DMS79 (cell line): Measurements from ENCODE around the gene KIF18A.
"Not testable (repeated sequence)": the region's sequence is repeated elsewhere in the genome, so short reads cannot be mapped to it uniquely, and the experiment has no call there.

Source experiments
- DNase-seq: peaks from one replicate; lab custom pipeline; 2025; lab: John Stamatoyannopoulos, UW

Gene KIF18A

DNA sequence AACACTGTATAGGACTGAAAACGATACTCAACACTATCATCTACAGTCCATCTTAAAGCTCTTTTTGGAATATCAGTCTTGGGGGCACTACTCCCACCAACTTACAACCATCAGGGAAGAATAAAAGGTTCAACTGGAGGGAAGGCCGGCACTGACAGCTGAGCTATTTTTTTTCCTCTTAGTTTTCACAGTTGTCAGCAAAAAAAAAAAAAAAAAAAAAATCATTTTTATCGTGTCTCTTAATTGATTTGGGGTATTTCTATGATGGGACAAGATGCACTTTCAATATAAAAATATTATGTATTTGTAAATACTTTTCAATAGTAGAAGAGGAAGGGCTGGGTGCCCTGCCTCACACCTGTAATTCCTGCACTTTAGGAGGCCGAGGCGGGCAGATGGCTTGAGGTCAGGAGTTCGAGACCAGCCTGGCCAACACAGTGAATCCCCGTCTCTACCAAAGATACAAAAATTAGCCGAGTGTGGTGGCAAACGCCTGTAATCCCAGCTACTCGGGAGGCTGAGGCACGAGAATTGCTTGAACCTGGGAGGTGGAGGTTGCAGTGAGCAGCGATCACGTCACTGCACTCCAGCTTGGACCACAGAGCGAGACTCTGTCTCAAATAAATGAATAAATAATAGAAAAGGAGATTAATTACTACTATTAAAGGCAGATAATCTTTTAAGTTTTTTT, 1.5 kb downstream of the KIF18A start:
- no peak for DNase-seq

DNA sequence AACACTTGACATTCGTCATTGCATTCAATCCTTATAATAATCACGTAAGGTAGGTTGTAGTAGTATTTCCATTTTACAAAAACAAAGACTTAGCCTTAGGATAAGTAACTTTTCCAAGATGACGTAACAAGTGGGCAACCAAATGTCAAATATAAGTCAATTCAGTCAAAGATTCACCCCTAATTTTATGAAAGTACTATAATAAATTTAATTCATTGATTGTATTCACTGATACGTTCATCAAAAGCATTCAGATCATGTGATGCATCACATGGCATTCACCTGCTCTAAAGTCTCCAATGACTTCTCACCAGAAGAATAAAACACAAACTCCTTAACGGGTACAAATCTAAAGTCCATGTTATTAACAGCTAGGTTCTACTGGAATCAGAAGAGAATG, 2.1 kb downstream of the KIF18A start:
- DNase-seq: no peak

DNA sequence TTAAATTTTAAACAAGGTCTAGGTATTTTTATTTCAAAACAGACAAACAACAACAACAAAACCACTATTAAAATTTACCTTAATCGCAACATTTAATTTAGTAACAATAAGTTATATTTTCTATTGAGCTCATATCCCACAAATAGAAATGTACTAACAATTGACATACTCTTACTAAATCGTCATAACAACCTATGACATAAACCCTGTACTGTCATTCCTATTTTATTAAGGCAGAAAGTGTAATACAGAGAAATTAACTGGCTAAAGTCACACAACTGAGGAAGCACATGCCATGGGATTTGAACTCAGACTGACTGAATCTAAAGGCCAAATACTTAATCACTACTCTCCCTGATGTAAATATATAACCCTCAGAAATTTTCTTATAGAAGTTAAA, 3.0 kb downstream of the KIF18A start:
- DNase-seq: no peak

DNA sequence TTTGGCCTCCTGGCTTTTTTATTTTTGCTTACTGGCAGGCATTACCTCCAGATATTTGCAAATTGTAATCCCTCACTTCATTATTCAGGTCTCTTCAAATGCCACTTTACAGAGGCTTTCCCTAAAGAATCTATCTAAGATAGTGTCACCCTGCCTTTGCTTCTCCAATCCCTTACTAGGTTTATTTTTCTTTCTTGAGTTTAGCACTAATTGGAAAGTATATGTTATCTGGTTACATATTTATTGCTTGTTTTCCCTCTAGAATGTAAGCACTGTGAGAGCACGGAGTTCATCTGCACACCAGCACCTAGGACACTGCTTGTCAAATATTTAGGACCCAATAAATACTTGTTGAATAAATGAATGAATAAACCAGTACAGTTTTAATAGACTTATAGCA, 3.5 kb downstream of the KIF18A start:
- DNase-seq: no peak

DNA sequence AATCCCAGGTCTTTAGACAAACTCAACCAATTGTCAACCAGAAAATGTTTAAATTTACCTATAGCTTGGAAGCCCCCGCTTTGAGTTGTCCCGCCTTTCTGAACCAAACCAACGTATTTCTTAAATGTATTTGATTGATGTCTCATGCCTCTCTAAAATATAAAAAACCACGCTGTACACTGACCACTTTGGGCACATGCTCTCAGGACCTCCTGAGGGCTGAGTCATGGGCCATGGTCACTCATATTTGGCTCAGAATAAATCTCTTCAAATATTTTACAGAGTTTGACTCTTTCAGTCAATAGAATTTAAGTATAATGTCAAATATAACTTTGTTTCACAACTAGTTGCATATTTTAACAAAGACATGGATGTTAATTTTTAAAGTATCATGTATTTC, 5.7 kb downstream of the KIF18A start:
- not testable (repeated sequence) for DNase-seq

DNA sequence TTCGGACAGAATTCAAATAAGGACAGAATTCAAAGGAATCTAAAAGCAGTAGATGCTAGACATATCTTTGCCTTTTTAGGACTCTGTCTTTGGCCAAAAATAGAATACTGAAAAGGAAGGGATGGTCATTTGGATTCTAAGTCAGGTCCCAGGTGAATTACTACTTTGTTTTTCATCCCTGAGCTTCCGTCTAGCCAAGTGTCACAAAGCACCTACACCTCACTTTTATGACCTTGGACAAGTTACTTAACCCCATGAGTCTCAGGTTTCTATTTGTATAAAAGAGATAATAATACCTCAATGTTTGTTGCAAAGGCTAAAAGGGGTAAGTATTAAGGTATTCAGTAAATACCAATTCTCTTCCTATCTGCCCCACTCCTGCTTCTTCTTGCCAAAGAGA, 7.3 kb downstream of the KIF18A start:
- DNase-seq: no peak

DNA sequence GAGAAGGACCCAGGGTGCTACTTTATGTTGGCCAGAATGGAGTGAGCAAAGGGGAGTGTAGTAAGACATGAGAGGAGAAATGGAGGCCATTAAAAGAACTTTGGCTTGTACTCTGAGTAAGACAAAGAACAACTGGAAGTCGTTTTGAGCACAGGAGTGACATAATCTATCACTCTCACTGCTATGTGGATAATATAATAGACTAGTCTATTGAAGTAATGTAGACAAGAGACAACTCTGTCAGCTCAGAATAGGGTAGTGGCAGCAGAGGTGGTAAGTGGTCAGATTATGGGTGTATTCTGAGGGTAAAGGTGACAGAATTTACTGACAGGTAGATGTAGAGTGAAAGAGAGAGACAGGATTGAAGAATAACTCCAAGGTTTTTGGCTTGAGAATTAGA, 8.2 kb downstream of the KIF18A start:
- DNase-seq: no peak

DNA sequence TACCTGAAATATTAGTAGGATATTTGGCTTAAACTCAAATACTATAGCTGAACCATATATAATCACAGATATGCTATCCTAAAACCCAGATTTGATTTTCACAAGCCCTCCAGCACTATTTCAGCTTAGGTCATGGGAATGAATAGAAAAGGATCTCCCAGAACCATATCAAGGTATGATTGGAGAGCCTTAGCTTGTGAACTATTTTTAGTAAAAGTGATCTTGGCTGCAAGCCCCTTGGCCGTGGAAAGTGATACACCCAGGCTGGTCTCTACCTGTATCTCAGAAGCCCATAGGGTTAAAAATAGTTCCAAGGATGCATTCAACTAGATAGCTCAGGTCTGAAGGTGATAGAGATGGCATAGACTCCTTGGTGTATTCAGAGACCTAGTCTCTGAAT, 9.7 kb downstream of the KIF18A start:
- DNase-seq: no peak

DNA sequence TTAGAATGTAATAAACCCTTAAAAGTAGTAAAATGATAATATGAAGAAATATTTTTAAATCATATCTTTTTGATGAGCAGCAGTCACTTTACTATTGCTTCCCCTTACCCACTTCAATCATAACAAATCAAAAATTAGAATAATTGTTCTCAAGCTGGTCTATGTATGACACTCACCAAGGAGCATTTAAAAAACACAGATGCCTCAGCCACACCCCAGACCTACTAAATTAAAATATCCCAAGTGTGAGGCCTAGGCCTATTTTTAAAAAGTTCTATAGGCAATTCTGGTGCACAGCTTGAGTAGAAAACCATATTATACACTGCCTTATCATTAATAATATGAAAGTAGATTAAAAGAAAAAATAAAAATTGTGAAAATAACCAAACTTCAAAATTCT, 15.2 kb downstream of the KIF18A start:
- DNase-seq: no peak

DNA sequence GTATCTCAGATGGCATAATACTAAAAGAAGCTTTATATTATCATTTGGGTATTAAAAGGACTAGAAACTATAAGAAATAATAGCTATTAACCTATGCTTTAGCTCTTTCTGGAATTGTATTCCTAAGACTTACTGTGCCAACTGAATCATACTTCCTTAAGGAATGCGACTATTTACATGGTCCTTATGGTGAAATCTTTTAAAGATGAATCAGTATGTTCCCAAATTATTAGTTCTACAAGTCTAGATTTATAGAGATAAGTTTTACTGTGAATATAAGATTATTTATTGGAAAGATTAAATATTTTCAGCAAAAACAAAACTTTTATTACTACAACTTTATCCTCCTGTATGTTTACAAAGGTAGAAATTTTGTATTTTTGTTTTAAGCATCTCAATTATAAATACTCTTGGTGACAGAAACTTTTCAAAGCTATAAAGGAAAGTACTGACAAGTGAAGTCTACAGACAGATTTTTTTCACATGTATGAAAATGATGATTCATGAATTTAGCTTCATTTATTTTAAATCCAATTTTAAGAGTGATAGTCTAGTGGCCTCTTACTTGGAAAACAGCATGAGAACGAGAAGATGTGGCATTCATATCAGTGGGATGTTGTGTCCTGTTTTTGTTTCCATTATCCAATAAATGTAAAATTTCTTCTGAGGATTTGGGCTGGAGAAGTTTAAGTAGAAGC, 17.8 kb downstream of the KIF18A start:
- no peak for DNase-seq

DNA sequence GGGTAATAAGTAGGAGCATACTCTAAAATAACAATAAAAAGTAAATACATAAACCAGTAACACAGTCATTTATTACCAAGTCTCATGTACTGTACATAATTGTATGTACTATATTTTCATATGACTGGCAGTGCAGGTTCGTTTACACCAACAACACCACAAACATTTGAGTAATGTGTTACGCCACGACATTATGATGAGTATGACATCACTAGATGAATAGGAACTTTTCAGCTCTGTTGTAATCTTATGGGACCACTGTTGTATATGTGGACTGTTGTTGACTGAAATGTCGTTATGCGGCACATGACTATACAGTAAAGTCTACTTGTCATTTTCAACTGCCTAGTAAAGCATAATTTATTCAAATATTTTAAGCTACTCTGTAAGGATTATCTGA, 18.6 kb downstream of the KIF18A start:
- DNase-seq: no peak

DNA sequence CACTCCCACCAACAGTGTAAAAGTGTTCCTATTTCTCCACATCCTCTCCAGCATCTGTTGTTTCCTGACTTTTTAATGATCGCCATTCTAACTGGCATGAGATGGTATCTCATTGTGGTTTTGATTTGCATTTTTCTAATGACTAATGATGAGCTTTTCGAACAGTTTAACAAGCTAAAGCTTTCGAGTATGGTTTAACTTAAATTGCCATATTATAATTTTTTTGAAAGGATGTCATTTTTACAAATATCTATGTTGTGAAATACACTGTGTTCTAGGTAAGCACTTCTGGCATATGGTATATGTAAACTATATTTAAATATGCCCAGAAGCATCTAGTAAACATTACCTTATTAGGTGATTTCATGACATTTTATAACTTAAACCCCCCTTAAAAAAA, 20.3 kb downstream of the KIF18A start:
- not testable (repeated sequence) for DNase-seq

DNA sequence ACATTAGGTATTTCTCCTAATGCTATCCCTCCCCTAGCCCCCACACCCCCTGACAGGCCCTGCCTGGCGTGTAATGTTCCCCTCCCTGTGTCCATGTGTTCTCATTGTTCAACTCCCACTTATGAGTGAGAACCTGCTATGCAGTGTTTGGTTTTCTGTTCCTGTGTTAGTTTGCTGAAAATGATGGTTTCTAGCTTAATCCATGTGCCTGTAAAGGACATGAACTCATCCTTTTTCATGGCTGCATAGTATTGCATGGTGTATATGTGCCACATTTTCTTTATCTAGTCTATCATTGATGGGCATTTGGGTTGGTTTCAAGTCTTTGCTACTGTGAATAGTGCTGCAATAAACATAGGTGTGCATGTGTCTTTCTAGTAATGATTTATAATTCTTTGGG, 20.8 kb downstream of the KIF18A start:
- not testable (repeated sequence) for DNase-seq

DNA sequence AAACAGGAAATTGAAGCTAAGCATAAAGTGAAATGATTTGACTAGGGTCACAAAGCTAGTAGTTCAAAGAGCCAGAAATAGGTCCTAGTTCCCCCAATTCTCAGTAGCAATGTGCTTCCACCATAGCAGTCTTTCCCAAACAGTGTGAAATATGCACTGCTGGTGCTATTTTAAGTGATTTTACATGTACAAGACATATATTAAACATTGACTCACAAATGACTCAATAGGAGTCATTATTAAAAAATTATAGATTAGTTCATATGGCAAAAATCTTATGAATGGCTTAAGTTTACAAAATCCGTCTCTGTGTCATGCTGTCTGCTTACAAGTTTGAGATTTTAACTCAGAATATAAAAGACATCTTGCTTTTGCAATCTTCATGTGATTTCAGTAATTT, 21.4 kb downstream of the KIF18A start:
- no peak for DNase-seq

DNA sequence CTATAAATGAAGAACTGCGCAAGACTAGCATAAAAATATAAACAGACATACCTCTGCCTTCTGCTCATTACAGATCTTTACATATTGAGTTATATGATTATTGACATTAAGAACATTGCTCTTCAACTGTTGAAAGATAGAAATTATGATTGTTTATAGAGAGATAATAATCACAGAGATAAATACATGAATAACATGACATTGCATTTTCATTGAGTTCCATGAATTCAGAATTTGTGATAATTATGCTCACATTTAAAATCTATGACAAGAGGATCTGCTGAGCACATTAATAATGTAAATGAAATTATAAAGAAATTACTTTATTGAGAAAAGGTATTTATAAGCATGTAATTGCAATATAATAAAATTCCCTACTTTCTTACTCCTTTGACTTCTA, 24.8 kb downstream of the KIF18A start:
- no peak for DNase-seq

DNA sequence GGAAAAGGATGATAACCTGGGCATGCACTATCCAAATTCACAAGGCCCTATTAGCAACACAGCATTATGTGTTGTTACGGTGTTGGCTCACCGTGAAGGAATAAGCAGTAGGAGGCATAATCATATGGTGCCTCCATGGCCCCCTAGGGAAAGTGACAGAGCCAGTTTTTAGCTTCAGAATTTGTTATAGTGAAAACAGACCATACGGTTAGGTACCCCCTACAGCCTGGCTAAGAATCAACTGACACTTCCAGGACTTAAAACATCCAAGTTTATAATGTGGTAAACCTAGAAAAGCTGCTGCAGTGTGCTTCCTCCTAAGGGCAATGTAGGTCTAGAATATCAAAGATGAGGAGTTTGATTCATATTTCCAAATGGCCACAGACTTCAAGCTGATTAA, 30.4 kb downstream of the KIF18A start:
- DNase-seq: no peak

DNA sequence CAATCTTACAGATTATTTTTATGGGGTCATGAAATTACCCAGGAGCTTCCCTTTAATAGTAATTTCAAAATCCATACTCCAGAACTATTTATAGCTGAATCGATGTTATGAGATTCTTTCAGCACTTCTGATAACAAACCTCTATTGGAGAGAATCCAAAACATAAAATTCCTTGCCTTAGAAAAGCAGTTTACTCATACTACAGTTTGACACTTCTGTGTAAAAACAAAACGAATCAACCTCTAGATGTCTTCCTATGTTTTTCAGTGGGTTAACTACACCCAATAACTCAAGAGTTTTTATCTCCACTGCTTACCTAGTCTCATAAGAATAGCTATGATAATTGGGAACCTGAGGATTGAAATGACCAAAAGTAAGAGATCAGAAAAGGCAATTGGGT, 35.6 kb downstream of the KIF18A start:
- DNase-seq: no peak

DNA sequence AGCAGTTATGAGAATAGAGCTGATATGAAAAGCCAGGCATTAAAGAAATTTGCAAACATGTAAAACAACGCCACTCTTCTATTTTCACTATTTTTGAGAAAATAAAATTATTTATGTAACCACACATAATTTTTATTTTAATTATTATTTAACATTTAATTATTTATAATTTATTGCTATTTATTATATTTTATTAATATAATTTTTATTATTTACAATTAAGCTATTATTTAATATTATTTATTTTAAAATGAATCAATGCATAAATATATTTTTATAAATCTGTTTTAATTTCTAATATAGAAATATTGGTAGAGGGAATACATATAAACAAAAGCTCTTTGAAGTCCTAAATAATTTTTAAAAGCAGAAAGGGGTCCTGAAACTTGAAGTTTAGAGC, 36.7 kb downstream of the KIF18A start:
- DNase-seq: no peak

DNA sequence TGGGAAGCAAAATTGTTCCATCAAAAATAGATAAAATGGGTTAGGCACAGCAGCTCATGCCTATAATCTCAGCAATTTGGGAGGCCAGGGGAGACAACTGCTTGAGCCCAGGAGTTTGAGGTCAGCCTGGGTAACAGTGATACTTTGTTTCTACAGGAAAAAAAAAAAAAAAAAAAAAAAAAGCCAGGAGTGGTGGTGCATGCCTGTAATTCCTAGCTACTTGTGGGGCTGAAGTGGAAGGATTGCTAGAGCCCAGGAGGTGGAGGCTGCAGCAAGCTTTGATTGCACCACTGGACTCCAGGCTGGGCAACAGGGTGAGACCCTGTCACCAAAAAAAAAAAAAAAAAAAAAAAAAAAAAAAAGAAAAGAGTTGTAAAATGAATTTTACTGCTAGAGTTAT, 49.6 kb downstream of the KIF18A start:
- no peak for DNase-seq

DNA sequence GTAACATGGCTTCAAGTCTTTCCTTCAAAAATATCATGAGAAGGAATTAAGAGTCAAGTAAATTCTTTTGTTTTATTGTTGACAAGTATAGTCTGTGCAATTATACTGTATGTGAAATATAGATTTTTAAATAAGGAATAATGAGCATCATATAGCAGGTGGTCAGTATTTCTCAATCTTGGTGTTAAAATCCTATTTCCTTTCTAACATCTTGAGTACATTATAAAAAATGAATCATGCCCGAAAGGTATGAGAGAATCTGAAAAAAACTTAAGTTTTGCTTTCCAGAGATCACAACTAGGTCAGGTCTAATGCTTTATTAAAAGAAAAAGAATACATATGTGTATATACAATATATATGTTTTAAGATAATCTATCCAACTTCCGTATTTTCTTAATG, 53.1 kb downstream of the KIF18A start:
- no peak for DNase-seq

DNA sequence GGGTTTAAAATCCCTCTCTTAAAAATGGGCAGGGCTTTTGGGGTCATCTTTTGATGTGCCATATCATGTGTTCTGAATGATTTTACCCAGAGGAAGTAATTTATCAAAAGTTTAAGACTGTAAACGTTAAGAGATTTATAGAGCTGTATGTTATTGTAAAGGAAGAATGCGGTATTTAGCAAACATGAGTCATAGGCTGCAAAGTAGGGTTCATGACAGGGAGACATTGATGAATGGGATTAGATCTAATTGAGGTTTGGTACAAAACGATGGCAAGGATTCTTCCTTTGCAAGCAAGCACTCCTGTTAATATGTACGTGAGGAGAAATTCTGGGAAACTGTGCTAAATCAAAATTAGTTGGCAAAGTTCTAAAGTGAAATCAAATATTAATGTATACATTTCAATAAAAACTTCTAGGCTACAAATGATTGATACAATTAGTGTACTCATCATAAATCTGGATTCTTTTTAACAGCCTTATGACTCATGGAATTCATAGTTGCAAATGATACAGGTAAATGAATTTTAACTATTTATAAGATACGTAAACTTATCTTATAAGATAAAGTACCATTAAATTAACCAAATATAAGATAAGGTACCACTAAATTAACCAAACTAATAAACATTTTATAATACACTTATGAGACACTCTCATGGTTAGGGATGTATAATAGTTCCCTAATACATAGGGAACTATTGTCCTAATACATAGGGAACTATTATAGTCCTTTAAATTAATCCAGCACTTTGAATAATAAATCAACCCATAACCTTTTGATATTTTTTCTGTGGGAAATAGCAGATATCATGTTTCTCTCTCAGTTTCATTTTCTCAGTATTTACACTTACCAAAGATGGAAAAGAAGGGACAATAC, 58.4 kb downstream of the KIF18A start:
- no peak for DNase-seq

DNA sequence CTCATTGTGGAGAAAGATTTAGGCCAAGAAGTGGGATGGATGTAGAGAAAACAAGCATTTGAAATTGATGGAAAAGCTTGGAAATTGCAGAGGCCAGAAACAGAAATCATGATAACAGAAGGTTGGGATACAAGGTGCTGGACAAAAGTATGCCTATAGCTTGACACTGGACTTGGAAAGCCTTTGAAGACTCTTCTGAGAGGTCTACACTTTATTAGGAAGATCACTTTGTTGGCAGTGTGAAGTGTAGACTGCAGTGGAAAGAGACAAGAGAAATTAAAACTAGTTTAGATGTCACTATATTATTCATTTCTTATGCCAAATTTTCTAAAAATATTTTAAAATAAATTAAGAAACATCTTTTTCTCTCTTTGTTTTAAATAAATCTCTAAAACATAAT, 59.1 kb downstream of the KIF18A start:
- DNase-seq: no peak
